Neural progenitor cell (in vitro differentiated cells): ENCODE data around the gene MAP3K2.

Experiments
- CTCF ChIP-seq: fragments of 200-600 bp; sonication (generic); IDR thresholded peaks from 2 replicates; pipeline ENCODE4 v1.5.1; 2017; ENCODE audit warnings: antibody characterized with exemption, mild to moderate bottlenecking
- EZH2 ChIP-seq: fragments of 200-600 bp; sonication (generic); IDR thresholded peaks from 2 replicates; pipeline ENCODE4 v1.6.1; 2017; ENCODE audit warnings: antibody characterized with exemption, mild to moderate bottlenecking, moderate library complexity

- no peak for TF ChIP-seq CTCF
- no peak for TF ChIP-seq EZH2
These were observed 766 bp downstream of the MAP3K2 start for GRCh38 chr2:127386764-127387654.
